ENCODE data around the gene ITGAD. TPM values are rescaled to one million over a fixed set of nuclear protein-coding genes. Genes with fewer than 3 reads are reported as not detected.

ITGAD gene
- total RNA-seq, 1 experiment from 2014 or later, result not detected

GRCh38 chr16:31348579-31348978, 44.6 kb upstream of the ITGAD start:
- no TSS peak for BruUV-seq (replicated peaks)
- intact Hi-C loops (cut with micrococcal nuclease), result no loop called here
- Histone ChIP-seq H2AFZ (ENCODE audit: low read length) (no peak overlapping the region), H3K4me1 (ENCODE audit: insufficient read depth, low read length) (no peaks in the 10 kb centered on the region), H3K27ac (ENCODE audit: low read length) (no peak overlapping the region), H3F3A (ENCODE audit: low read length, unreplicated experiment) (no peaks in the 10 kb centered on the region), H3K79me2 (ENCODE audit: low read length) (no peaks in the 10 kb centered on the region), H3K4me3 (ENCODE audit: low read length) (no peak overlapping the region), H3K9me3 (ENCODE audit: low read length) (no peaks in the 10 kb centered on the region), H4K20me1 (ENCODE audit: low read length) (no peaks in the 10 kb centered on the region), H3K36me3 (ENCODE audit: low read depth, low read length) (no peaks in the 10 kb centered on the region), H3K9ac (ENCODE audit: low read length) (no peak overlapping the region), H3K9me2 (replicated peaks; ENCODE audit: low read length) (no peaks in the 10 kb centered on the region), H3K27me3 (ENCODE audit: low read length) (no peaks in the 10 kb centered on the region; the same call in 1 of the 2 replicates), H3K4me2 (ENCODE audit: low read length) (no peak overlapping the region)
- no peak for ATAC-seq
- POLR2A ChIA-PET (ENCODE audit: unreplicated experiment), result no interaction called here
- CTCF ChIA-PET, result no interaction called here
- TF ChIP-seq, protein P1, sequence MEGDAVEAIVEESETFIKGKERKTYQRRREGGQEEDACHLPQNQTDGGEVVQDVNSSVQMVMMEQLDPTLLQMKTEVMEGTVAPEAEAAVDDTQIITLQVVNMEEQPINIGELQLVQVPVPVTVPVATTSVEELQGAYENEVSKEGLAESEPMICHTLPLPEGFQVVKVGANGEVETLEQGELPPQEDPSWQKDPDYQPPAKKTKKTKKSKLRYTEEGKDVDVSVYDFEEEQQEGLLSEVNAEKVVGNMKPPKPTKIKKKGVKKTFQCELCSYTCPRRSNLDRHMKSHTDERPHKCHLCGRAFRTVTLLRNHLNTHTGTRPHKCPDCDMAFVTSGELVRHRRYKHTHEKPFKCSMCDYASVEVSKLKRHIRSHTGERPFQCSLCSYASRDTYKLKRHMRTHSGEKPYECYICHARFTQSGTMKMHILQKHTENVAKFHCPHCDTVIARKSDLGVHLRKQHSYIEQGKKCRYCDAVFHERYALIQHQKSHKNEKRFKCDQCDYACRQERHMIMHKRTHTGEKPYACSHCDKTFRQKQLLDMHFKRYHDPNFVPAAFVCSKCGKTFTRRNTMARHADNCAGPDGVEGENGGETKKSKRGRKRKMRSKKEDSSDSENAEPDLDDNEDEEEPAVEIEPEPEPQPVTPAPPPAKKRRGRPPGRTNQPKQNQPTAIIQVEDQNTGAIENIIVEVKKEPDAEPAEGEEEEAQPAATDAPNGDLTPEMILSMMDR (conservative IDR thresholded peaks at IDR 0.05; ENCODE audit: low read depth, low read length), result no peak
- no peak for TF ChIP-seq EZH2phosphoT487 (IDR thresholded peaks at IDR 0.05; ENCODE audit: borderline replicate concordance, low read length)
- no peak for TF ChIP-seq EZH2 (IDR thresholded peaks at IDR 0.05; ENCODE audit: low read length, unreplicated experiment)
- DNase-seq, result no peak

DNA sequence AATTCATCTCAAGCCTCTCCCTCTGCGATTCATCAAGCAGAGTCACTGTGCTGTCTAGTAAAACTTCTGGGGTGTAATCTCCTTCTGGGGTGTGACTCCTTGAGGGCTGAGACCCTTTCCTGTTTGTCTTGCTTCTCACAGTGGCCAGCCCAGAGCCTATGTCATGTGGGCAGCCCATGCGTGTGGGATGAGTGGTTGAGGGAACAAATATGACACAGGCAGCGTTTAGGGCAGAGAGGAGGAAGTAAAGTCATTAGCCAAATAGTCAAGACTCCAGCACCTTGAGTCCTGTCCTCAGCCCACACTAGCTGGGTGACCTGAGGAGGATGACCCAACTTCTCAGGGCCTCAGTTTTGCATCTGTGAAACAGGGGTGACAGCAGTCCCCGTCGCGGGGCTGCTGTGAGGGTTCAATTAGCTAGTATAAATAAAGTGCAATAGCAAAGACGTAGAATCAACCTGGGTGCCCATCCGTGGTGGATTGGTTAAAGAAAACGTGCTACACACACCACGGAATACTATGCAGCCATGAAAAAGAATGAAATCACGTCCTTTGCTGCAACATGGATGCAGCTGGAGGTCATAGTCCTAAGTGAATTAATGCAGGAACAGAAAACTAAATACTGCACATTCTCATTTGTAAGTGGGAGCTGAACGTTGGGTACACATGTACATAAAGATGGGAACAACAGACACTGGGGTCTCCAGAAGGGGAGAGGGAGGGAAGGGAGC, 42.7 kb upstream of the ITGAD start:
- no peak for DNase-seq
- Histone ChIP-seq H3K36me3 (ENCODE audit: low read depth, low read length) (no peaks in the 10 kb centered on the region), H3K27me3 (ENCODE audit: low read length) (no peaks in the 10 kb centered on the region; the same call in 1 of the 2 replicates), H3K4me3 (ENCODE audit: low read length) (no peak overlapping the region), H3K9ac (ENCODE audit: low read length) (no peak overlapping the region), H3K9me2 (replicated peaks; ENCODE audit: low read length) (no peaks in the 10 kb centered on the region), H3F3A (ENCODE audit: low read length, unreplicated experiment) (no peaks in the 10 kb centered on the region), H3K79me2 (ENCODE audit: low read length) (no peaks in the 10 kb centered on the region), H3K9me3 (ENCODE audit: low read length) (no peaks in the 10 kb centered on the region), H4K20me1 (ENCODE audit: low read length) (no peaks in the 10 kb centered on the region), H3K4me1 (ENCODE audit: insufficient read depth, low read length) (no peaks in the 10 kb centered on the region), H3K4me2 (ENCODE audit: low read length) (no peak overlapping the region), H3K27ac (ENCODE audit: low read length) (no peak overlapping the region), H2AFZ (ENCODE audit: low read length) (no peak overlapping the region)
- CTCF ChIA-PET, result no interaction called here
- no peak for ATAC-seq
- TF ChIP-seq, protein P1 (conservative IDR thresholded peaks at IDR 0.05; ENCODE audit: low read depth, low read length), result no peak
- TF ChIP-seq EZH2 (IDR thresholded peaks at IDR 0.05; ENCODE audit: low read length, unreplicated experiment) (no peak), EZH2phosphoT487 (IDR thresholded peaks at IDR 0.05; ENCODE audit: borderline replicate concordance, low read length) (no peak)
- no TSS peak for BruUV-seq (replicated peaks)
- intact Hi-C loops (cut with micrococcal nuclease), result no loop called here
- POLR2A ChIA-PET (ENCODE audit: unreplicated experiment), result no interaction called here

GRCh38 chr16:31351246-31351941, 41.7 kb upstream of the ITGAD start:
- ChIA-PET POLR2A (ENCODE audit: unreplicated experiment) (no interaction called here), CTCF (no interaction called here)
- intact Hi-C loops (cut with micrococcal nuclease), result no loop called here
- H3K27me3 ChIP-seq (ENCODE audit: low read length), result no peaks in the 10 kb centered on the region; the same call in 1 of the 2 replicates
- H2AFZ ChIP-seq (ENCODE audit: low read length), result no peak overlapping the region
- H3K9me3 ChIP-seq (ENCODE audit: low read length), result no peaks in the 10 kb centered on the region
- no peaks in the 10 kb centered on the region for H3K36me3 ChIP-seq (ENCODE audit: low read depth, low read length)
- no peaks in the 10 kb centered on the region for H4K20me1 ChIP-seq (ENCODE audit: low read length)
- no peak overlapping the region for H3K4me2 ChIP-seq (ENCODE audit: low read length)
- H3K4me3 ChIP-seq (ENCODE audit: low read length), result no peak overlapping the region
- no peaks in the 10 kb centered on the region for H3F3A ChIP-seq (ENCODE audit: low read length, unreplicated experiment)
- H3K79me2 ChIP-seq (ENCODE audit: low read length), result no peaks in the 10 kb centered on the region
- no peak overlapping the region for H3K27ac ChIP-seq (ENCODE audit: low read length)
- TF ChIP-seq, protein P1 (conservative IDR thresholded peaks at IDR 0.05; ENCODE audit: low read depth, low read length), result no peak
- no peak for TF ChIP-seq EZH2 (IDR thresholded peaks at IDR 0.05; ENCODE audit: low read length, unreplicated experiment)
- TF ChIP-seq EZH2phosphoT487 (IDR thresholded peaks at IDR 0.05; ENCODE audit: borderline replicate concordance, low read length), result no peak
- ATAC-seq (no peak), DNase-seq (no peak)
- H3K9ac ChIP-seq (ENCODE audit: low read length), result no peak overlapping the region
- no TSS peak for BruUV-seq (replicated peaks)
- H3K4me1 ChIP-seq (ENCODE audit: insufficient read depth, low read length), result no peaks in the 10 kb centered on the region
- no peaks in the 10 kb centered on the region for H3K9me2 ChIP-seq (replicated peaks; ENCODE audit: low read length)

Measured in PC-3 (cell line).